H9 (cell line): Measurements from ENCODE around the gene DPH2. TPM values are rescaled to one million over a fixed set of nuclear protein-coding genes. Genes with fewer than 3 reads are reported as not detected.

ENCODE experiments used
- DNase-seq: peaks from one replicate; pipeline ENCODE4 v3.0.0-alpha.2; 2017
- H2AFZ ChIP-seq: one replicate; pipeline ENCODE4 v1.6.1; 2013; ENCODE audit warnings: mild to moderate bottlenecking, low read length, control low read depth, moderate library complexity
- H2AK5ac ChIP-seq: 2 replicates; pipeline ENCODE4 v1.6.1; 2013; ENCODE audit warnings: low read length, control low read depth, mixed read lengths; ENCODE audit not compliant: insufficient read length
- H2BK120ac ChIP-seq: one replicate; pipeline ENCODE4 v1.6.1; 2013; ENCODE audit warnings: low read depth, mild to moderate bottlenecking, low read length, control low read depth, inconsistent platforms; ENCODE audit not compliant: poor library complexity, severe bottlenecking
- H2BK12ac ChIP-seq: 2 replicates; pipeline ENCODE4 v1.6.1; 2013; ENCODE audit warnings: low read length, control low read depth, mixed read lengths, low read depth; ENCODE audit not compliant: insufficient read length
- H2BK15ac ChIP-seq: 2 replicates; pipeline ENCODE4 v1.6.1; 2013; ENCODE audit warnings: low read depth, low read length, control low read depth
- H2BK20ac ChIP-seq: one replicate; pipeline ENCODE4 v1.6.1; 2013; ENCODE audit warnings: low read depth, mild to moderate bottlenecking, low read length, control low read depth, inconsistent platforms; ENCODE audit not compliant: poor library complexity, severe bottlenecking
- H2BK5ac ChIP-seq: 2 replicates; pipeline ENCODE4 v1.6.1; 2013; ENCODE audit warnings: low read length, control low read depth, mixed read lengths; ENCODE audit not compliant: insufficient read length
- H3K14ac ChIP-seq: 2 replicates; pipeline ENCODE4 v1.6.1; 2013; ENCODE audit warnings: low read length, control low read depth; ENCODE audit not compliant: insufficient read depth
- H3K18ac ChIP-seq: 2 replicates; pipeline ENCODE4 v1.6.1; 2013; ENCODE audit warnings: low read depth, mild to moderate bottlenecking, mixed read lengths, low read length, control low read depth; ENCODE audit not compliant: insufficient read length
- H3K23ac ChIP-seq: 2 replicates; pipeline ENCODE4 v1.6.1; 2013; ENCODE audit warnings: low read length, control low read depth, mixed read lengths, low read depth; ENCODE audit not compliant: insufficient read length
- H3K23me2 ChIP-seq: 2 replicates; pipeline ENCODE4 v1.6.1; 2013; ENCODE audit warnings: low read depth, mild to moderate bottlenecking, mixed read lengths, low read length, control low read depth; ENCODE audit not compliant: insufficient read length, poor library complexity, severe bottlenecking
- H3K27ac ChIP-seq: 2 replicates; pipeline ENCODE4 v1.5.1; 2013; ENCODE audit warnings: low read length, control low read depth, mixed read lengths, low read depth; ENCODE audit not compliant: insufficient read length
- H3K27me3 ChIP-seq: 2 replicates; pipeline ENCODE4 v1.6.1; 2013; ENCODE audit warnings: low read length, control low read depth, inconsistent platforms; ENCODE audit not compliant: insufficient read depth
- H3K4ac ChIP-seq: 2 replicates; pipeline ENCODE4 v1.6.1; 2013; ENCODE audit warnings: low read depth, mild to moderate bottlenecking, control low read depth, inconsistent platforms, low read length, moderate library complexity
- H3K4me1 ChIP-seq: 2 replicates; pipeline ENCODE4 v1.6.1; 2013; ENCODE audit warnings: low read length, control low read depth, inconsistent platforms; ENCODE audit not compliant: insufficient read depth
- H3K4me2 ChIP-seq: 2 replicates; pipeline ENCODE4 v1.6.1; 2013; ENCODE audit warnings: low read length, control low read depth, mixed read lengths; ENCODE audit not compliant: insufficient read length, insufficient read depth
- H3K56ac ChIP-seq: 2 replicates; pipeline ENCODE4 v1.6.1; 2013; ENCODE audit warnings: low read depth, mild to moderate bottlenecking, mixed read lengths, low read length, control low read depth; ENCODE audit not compliant: insufficient read length
- H3K79me1 ChIP-seq: 2 replicates; pipeline ENCODE4 v1.6.1; 2013; ENCODE audit warnings: low read depth, mild to moderate bottlenecking, moderate library complexity, low read length, control low read depth, inconsistent platforms; ENCODE audit not compliant: insufficient read depth, poor library complexity, severe bottlenecking
- H3K79me2 ChIP-seq: 2 replicates; pipeline ENCODE4 v1.6.1; 2013; ENCODE audit warnings: low read length, control low read depth, inconsistent platforms; ENCODE audit not compliant: insufficient read depth
- H3K9ac ChIP-seq: 2 replicates; pipeline ENCODE4 v1.6.1; 2013; ENCODE audit warnings: low read length, control low read depth, mixed read lengths; ENCODE audit not compliant: insufficient read length; ENCODE audit errors: extremely low read depth
- H3K9me3 ChIP-seq: one replicate; pipeline ENCODE4 v1.6.1; 2013; ENCODE audit warnings: low read depth, low read length, inconsistent platforms; ENCODE audit not compliant: control insufficient read depth
- H3T11ph ChIP-seq: one replicate; pipeline ENCODE4 v1.6.1; 2013; ENCODE audit warnings: mild to moderate bottlenecking, low read length, control low read depth, inconsistent platforms
- H4K20me1 ChIP-seq: one replicate; pipeline ENCODE4 v1.6.1; 2013; ENCODE audit not compliant: control insufficient read depth, insufficient read length, insufficient read depth
- H4K5ac ChIP-seq: 2 replicates; pipeline ENCODE4 v1.6.1; 2013; ENCODE audit warnings: low read depth, mild to moderate bottlenecking, mixed read lengths, low read length, control low read depth; ENCODE audit not compliant: insufficient read length
- H4K8ac ChIP-seq: replicated peaks from 2 replicates; pipeline ENCODE4 v1.6.1; 2013; ENCODE audit warnings: low read length, control low read depth, mixed read lengths, low read depth; ENCODE audit not compliant: insufficient read length
- H4K91ac ChIP-seq: 2 replicates; pipeline ENCODE4 v1.6.1; 2013; ENCODE audit warnings: low read depth, mild to moderate bottlenecking, moderate library complexity, mixed read lengths, low read length, control low read depth; ENCODE audit not compliant: insufficient read length
- H3K27ac Mint-ChIP-seq, 3 experiments: 2 replicates in 2 of 3; 3 replicates in 1 of 3; pipeline ENCODE4 v1.8.0; 2020 to 2021; ENCODE audit warnings: mixed read lengths in 3 of 3, mild to moderate bottlenecking in 1 of 3, moderate library complexity in 1 of 3
- H3K27me3 Mint-ChIP-seq: 2 replicates; pipeline ENCODE4 v1.8.0; 2021; ENCODE audit warnings: low read depth, mild to moderate bottlenecking, moderate library complexity, mixed read lengths
- H3K36me3 Mint-ChIP-seq, 3 experiments: 2 replicates in 2 of 3; 3 replicates in 1 of 3; pipeline ENCODE4 v1.8.0; 2020 to 2021; ENCODE audit warnings: low read depth in 3 of 3, mixed read lengths in 3 of 3; ENCODE audit not compliant: insufficient read depth in 1 of 3
- H3K4me1 Mint-ChIP-seq, 2 experiments: 2 replicates each; pipeline ENCODE4 v1.8.0; 2020; ENCODE audit warnings: mixed read lengths in 2 of 2
- H3K4me3 Mint-ChIP-seq, 2 experiments: 2 replicates in 1 of 2; 3 replicates in 1 of 2; pipeline ENCODE4 v1.8.0; 2020 to 2021; ENCODE audit warnings: mild to moderate bottlenecking in 2 of 2, mixed read lengths in 2 of 2, moderate library complexity in 1 of 2
- H3K9me3 Mint-ChIP-seq, 2 experiments: 2 replicates in 1 of 2; 3 replicates in 1 of 2; pipeline ENCODE4 v1.8.0; 2020; ENCODE audit warnings: mild to moderate bottlenecking in 2 of 2, mixed read lengths in 2 of 2, moderate library complexity in 1 of 2
- WGBS: extraction: QIAGEN DNeasy Blood & Tissue Kit; methylation state at CpG from one replicate; pipeline ENCODE4 v1.1.7; 2013; ENCODE audit warnings: missing lambda C conversion rate, low lambda C conversion rate, mixed read lengths; ENCODE audit not compliant: insufficient read length; ENCODE audit errors: extremely low coverage; 5-methylcytosine and 5-hydroxymethylcytosine counted together
- total RNA-seq: library from RNA; stranded (reverse); gene quantifications from 2 replicates; pipeline ENCODE4 v1.2.1, GENCODE V29; 2021
- TF ChIP-seq, protein P1 (sequence below): fragments of 200-600 bp; sonication (generic); conservative IDR thresholded peaks from 3 replicates; pipeline ENCODE4 v1.8.0; 2021; ENCODE audit warnings: antibody characterized with exemption, mild to moderate bottlenecking

The DPH2 gene
- total RNA-seq, 1 experiment from 2014 or later, result 74.4 TPM

GRCh38 chr1:43960798-43961197 is 9.0 kb upstream of the DPH2 start:
- Histone ChIP-seq H3K14ac (no peak overlapping the region), H3K56ac (no peak overlapping the region), H4K8ac (no peak overlapping the region), H3K27me3 (no peaks in the 10 kb centered on the region), H3K23ac (no peak overlapping the region), H3K79me1 (no peaks in the 10 kb centered on the region), H2BK120ac (no peak overlapping the region), H4K20me1 (no peaks in the 10 kb centered on the region), H2BK20ac (no peak overlapping the region), H3T11ph (no peak overlapping the region), H3K27ac (no peak overlapping the region), H3K4me2 (no peak overlapping the region), H3K23me2 (no peaks in the 10 kb centered on the region), H2BK15ac (no peak overlapping the region), H3K4me1 (no peaks in the 10 kb centered on the region), H3K4ac (no peak overlapping the region), H3K18ac (no peak overlapping the region), H3K9ac (no peak overlapping the region), H3K79me2 (no peaks in the 10 kb centered on the region), H4K5ac (no peak overlapping the region), H3K9me3 (no peaks in the 10 kb centered on the region), H2BK12ac (no peak overlapping the region), H2AFZ (no peak overlapping the region), H2AK5ac (no peak overlapping the region), H4K91ac (no peak overlapping the region), H2BK5ac (no peak overlapping the region)
- no CpG with 5 or more reads among the region's 8 CpGs for WGBS
- Mint-ChIP-seq H3K4me1 (no peaks in the 10 kb centered on the region), H3K9me3 (no peaks in the 10 kb centered on the region), H3K4me3 (no peak overlapping the region), H3K27me3 (no peaks in the 10 kb centered on the region), H3K36me3 (peaks cover 1 to 22% (median 16%) of the 10 kb centered on the region in 3 experiments; a peak in 5 of 7 replicates), H3K27ac (no peak overlapping the region)
- DNase-seq, result no peak
- TF ChIP-seq, protein P1, sequence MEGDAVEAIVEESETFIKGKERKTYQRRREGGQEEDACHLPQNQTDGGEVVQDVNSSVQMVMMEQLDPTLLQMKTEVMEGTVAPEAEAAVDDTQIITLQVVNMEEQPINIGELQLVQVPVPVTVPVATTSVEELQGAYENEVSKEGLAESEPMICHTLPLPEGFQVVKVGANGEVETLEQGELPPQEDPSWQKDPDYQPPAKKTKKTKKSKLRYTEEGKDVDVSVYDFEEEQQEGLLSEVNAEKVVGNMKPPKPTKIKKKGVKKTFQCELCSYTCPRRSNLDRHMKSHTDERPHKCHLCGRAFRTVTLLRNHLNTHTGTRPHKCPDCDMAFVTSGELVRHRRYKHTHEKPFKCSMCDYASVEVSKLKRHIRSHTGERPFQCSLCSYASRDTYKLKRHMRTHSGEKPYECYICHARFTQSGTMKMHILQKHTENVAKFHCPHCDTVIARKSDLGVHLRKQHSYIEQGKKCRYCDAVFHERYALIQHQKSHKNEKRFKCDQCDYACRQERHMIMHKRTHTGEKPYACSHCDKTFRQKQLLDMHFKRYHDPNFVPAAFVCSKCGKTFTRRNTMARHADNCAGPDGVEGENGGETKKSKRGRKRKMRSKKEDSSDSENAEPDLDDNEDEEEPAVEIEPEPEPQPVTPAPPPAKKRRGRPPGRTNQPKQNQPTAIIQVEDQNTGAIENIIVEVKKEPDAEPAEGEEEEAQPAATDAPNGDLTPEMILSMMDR, result no peak
